HG02798 (cell line): ENCODE results near the gene OBSCN.

ENCODE experiments used
- ATAC-seq: cut with Tn5 transposase; IDR thresholded peaks from one replicate; pipeline ENCODE4 v1.9.1; 2021; ENCODE audit warnings: mild to moderate bottlenecking; ENCODE audit not compliant: unreplicated experiment, poor library complexity

OBSCN gene

DNA sequence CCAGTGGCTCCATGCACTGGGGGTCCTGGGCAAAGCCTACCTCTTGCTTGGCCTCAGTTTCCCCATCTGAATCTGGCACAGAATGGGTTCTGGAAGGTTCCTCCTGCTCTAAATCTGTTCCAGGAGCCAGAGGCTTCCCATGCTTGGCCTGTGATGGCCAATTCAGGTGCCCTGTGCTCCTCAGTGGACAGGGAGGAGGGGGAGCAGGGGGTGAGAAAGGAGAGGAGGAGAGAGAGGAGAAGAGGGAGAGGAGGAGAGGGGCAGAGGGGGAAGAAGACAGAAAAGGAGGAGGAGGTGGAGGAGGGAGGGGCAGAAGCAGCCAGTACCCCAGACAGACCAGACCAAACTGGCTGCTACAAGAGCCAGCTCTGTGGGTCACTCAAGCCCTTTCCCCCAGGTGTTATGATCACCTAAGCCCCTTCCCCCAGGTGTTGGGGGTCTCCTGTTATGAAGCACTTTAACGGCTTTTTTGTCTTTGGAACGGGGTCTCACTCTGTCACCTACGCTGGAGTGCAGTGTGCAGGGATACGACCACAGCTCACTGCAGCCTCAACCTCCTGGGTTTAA, 155.1 kb downstream of the OBSCN start:
- ATAC-seq = no peak

DNA sequence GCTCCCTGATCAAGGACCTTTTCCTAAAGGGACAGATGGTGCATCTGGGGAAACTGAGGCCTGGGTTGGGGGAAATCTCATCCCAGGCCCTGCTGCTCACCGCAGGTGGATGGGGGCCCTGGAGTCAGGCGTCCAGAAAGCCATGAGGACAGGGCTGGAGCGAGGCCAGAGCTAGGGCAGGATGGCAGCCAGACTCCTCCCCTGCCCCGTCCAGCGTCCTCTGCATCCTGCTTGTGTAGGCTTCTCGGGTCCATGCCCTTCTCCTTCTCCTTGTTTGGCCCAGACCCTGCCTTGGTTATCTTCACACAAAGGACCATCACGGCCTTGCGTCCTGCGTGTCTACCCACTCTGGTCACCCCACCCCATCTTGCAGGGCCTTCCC, 155.8 kb downstream of the OBSCN start:
- ATAC-seq = no peak

DNA sequence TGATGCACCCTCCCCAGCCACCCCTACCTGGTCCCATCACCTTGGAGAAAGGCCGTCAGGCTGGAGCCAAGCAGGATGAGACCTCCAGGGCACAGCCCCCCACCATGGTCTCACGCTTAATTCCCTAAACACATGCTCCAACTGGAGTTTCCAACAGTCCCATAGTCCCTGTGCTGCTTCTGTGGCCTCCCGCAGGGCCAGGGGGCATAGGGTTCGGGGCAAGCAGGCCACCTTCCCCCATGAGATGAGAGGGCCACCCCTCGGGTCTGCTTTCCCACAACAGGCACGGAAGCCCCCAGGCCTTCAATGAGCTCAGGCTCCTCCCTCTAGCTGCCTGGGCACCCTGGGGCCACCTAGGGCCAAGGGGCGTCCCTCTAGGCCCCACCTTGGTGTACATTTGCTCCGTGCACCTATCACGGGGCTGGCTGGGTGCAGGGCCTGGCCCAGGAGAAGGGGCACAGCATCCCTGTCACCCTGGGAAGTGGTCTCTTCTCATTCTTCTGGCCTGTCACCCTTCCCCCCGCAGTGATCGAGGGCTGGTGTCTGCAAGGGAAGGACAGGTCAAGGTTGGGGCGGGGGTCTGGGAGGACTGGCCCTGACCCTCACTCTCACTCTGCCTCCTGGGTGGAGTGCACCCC, 156.3 kb downstream of the OBSCN start:
- ATAC-seq = no peak

DNA sequence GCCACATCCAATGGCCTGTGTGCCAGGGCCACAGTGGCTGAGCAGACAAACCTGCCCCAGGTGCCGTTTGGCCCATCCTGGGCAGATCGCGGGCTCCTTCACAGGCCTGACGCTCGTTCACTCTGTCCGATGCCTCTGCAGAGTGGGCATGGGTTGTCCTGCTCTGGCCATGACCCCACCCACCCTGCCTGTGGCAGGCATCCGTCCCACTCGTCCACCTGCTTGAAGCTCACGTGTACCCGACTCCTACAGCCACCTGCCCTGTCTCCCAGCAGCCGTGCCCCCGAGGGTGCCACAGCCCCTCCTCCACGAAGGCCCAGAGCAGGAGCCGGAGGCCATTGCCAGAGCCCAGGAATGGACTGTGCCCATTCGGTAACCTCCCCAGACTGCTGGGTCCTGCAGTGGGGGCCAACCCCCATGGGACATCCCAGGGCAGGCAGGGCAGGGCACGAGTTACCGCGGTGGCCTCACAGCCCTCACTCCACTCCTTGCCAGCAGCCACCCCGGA, 156.9 kb downstream of the OBSCN start:
- no peak for ATAC-seq

DNA sequence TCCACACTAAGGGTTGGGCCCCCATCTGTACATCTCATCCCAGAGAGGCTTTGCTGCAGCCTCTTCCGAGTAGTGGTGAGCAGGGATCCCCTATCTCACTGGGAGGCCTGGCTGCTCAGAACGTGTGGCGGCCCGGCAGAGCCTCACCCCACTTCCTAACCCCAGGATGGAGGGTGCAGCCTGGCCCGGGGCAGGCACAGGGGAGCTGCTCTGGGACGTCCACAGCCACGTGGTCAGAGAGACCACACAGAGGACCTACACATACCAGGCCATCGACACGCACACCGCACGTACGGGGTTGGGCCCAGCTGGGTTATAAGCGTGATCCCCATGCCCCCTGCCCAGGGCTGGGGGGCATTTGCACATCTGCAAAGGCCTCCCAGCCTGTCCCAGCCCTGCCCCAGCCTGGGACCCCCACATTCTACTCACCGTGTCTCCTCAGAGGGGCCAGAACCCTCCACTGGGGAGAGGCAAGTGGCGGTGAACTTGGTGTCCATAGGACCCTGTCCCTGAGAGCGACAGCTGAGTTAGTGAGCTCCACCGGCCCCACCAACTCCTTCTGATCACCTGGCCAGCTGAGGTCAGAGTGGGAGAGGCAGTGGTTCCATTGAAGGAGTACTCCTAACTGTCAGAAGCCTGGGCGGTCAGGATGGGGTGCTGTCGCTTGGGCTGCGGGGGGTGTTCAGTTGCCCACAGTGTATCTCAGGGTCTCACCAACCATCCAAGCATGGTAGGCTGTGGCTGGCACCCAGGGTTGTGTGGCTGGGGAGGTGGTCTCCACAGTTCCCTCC, 157.6 kb downstream of the OBSCN start:
- ATAC-seq = no peak

DNA sequence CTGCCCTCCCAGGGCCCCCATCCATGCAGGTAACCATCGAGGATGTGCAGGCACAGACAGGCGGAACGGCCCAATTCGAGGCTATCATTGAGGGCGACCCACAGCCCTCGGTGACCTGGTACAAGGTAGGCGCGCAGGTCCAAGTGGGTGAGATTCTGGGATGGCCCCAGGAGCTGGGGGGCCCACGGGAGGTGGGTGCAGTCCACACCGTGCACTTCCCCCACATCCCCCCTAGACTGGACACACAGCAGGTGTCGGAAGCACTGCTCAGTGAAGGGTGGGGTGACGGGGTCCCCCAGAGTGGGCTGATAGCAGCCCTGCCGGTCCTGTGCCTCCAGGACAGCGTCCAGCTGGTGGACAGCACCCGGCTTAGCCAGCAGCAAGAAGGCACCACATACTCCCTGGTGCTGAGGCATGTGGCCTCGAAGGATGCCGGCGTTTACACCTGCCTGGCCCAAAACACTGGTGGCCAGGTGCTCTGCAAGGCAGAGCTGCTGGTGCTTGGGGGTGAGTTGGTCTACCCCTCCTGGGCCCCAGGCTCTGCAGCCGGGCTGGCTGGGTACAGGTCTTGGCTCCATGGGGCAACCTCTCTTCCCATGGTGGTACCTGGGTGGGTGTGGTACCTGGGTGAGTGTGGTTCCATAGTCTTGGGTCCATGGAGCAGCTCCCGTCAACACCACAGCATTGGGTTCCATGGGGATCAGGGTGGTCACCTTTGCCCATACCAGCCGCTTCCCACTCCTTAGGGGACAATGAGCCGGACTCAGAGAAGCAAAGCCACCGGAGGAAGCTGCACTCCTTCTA, 158.4 kb downstream of the OBSCN start:
- no peak for ATAC-seq

DNA sequence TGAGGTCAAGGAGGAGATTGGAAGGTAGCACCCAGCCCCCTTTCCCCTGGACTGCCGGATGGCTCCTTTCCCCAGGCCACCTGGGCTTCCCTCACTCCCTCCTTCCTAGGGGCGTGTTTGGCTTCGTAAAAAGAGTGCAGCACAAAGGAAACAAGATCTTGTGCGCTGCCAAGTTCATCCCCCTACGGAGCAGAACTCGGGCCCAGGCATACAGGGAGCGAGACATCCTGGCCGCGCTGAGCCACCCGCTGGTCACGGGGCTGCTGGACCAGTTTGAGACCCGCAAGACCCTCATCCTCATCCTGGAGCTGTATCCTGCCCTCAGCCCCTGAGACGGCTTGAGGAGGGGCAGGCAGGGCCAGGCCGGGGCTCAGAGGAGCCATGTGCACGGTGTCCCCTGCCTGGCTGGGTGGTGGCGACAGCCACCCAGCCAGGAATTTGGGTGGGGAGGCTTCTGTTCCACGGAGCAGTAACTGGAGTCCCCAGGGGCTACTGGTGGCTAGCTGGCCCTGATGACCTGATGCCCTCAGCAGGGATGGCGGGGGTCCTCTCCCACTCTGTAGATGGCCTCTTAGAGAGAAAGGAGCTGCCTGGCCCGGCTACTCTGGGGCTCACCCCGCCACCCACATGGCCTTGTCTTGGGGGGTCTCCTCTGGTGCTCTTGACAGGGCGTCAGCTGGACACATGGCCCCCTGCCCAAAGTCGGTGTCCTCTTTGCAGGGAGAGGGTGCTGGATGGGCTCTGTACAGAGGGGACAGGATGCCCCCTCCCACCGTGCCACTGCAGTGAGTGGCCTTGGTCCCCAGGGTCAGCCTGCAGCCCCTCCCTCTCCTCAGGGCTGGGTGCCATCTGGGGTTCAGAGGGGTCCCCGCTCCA, 159.3 kb downstream of the OBSCN start:
- no peak for ATAC-seq

DNA sequence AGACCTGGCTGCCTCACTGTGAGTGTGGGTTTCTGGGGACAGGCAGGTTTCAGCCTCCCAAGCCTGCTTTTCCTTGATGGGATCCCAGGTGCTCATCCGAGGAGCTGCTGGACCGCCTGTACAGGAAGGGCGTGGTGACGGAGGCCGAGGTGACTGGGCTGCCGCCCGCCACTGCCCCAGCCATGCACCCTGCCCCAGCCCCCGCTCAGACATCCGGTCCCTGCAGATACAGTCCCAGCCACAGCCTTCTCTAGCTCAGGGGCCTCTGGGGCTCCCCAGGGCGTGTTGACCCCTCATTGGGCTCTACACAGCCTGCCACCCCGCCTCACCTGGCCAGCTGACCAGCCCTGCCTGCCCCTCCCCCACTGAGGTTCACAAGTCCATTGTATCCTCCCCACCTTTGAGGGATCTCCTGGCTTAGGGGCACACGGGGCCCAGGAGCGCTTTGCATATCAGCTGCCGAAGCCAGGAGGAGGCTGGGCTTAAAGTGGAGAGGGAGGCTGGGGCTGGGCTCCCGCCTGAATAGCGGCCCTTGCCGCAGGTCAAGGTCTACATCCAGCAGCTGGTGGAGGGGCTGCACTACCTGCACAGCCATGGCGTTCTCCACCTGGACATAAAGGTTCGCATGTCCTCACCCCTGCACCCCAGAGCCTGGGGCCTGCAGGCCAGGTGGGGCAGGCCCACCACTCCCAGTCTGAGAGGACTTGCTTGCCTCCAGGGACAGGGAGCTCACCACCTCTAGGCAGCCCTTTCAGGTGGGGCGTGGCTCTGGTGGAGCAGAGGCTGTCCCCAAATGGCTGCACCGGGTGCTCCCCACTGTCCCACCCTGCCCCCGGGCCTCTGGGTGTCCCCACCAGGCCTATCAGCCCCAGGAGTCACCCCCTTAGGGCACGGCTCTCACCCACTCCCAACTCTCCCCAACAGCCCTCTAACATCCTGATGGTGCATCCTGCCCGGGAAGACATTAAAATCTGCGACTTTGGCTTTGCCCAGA, 160.3 kb downstream of the OBSCN start:
- no peak for ATAC-seq

DNA sequence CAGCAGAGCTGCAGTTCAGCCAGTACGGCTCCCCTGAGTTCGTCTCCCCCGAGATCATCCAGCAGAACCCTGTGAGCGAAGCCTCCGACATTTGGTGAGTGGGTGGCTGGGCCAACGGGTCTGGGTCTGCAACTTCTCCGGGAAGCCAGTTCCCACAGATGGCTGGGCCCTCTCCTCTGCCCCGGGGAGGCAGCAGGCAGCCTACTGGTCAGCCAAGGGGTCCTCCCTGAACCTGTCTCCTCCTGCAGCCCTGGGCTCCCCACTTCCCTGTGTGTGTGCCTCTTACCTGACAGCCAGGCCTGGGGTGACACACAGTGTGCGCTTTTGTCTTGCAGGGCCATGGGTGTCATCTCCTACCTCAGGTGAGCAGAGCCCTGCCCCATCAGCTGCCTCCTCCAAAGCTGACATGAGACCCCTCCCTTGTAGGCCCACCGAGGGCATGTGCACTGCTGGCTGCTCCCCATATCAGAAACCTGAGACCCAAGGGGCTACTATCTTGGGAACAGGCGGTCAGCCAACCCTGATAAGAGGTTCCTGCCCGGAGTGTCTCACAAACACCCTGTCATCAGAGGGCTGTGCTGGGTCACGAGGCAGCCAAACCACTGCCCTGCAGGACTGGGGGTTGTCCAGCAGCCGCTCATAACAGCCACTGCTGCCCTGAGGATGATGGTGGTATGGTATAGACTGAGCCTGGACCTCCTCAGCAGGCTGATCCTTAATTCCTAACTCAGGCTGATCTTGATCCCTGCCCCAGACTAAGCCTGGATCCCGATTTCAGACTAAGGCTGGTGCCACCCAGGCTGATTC, 161.2 kb downstream of the OBSCN start:
- ATAC-seq = no peak

DNA sequence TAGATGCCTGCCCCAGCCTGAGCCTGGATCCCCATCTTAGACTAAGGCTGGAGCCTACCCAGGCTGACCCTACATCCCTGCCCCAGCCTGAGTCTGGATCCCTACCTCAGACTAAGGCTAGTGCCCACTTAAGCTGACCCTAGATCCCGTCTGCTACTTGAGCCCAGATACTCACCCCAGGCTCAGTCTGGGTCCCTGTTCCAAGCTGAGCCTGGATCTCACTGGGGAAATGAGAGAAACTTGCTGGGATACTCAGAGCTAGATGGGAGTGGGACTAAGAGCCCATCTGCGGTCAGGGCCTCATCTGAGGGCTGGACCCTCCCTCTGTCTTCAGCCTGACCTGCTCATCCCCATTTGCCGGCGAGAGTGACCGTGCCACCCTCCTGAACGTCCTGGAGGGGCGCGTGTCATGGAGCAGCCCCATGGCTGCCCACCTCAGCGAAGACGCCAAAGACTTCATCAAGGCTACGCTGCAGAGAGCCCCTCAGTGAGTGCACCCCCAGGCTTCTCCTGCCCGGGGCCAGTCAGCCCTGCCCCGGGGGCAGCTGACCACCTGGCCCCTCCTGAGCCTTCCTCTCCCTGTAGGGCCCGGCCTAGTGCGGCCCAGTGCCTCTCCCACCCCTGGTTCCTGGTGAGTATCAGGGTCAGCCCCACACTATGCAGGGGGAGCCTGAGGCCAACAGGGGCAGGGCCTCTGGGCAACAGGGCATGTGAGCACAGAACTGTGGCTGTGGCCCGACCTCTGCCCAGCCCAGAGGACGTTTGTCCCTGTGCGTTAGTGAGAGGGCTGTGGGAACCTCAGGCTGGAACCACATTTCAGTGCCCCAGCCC, 162.0 kb downstream of the OBSCN start:
- ATAC-seq = no peak

DNA sequence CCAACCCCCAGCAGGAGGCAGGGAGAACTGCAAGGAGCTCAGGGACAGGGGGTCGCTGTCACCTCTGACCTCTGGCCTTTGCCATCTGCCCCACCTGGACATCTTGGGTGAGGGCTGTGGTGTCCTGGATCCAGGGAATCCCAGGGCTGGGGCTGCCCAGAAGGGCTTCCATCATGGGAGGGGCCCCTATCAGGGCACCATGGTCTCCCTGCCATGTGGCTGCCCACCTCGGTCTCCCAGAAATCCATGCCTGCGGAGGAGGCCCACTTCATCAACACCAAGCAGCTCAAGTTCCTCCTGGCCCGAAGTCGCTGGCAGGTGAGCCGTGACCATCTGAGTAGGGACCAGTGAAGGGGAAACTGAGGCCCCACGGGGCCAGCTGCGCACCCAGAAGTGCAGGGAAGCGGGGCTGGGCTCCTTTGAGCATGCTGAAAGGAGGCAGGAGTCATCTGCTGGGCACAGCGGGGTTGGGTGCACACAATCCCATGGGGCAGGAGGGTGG, 162.6 kb downstream of the OBSCN start:
- ATAC-seq = no peak

DNA sequence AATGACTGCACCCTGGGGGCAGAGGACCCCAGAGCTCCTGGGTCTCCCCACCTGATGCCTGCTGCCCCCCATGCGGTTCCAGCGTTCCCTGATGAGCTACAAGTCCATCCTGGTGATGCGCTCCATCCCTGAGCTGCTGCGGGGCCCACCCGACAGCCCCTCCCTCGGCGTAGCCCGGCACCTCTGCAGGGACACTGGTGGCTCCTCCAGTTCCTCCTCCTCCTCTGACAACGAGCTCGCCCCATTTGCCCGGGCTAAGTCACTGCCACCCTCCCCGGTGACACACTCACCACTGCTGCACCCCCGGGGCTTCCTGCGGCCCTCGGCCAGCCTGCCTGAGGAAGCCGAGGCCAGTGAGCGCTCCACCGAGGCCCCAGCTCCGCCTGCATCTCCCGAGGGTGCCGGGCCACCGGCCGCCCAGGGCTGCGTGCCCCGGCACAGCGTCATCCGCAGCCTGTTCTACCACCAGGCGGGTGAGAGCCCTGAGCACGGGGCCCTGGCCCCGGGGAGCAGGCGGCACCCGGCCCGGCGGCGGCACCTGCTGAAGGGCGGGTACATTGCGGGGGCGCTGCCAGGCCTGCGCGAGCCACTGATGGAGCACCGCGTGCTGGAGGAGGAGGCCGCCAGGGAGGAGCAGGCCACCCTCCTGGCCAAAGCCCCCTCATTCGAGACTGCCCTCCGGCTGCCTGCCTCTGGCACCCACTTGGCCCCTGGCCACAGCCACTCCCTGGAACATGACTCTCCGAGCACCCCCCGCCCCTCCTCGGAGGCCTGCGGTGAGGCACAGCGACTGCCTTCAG, 163.3 kb downstream of the OBSCN start:
- no peak for ATAC-seq

DNA sequence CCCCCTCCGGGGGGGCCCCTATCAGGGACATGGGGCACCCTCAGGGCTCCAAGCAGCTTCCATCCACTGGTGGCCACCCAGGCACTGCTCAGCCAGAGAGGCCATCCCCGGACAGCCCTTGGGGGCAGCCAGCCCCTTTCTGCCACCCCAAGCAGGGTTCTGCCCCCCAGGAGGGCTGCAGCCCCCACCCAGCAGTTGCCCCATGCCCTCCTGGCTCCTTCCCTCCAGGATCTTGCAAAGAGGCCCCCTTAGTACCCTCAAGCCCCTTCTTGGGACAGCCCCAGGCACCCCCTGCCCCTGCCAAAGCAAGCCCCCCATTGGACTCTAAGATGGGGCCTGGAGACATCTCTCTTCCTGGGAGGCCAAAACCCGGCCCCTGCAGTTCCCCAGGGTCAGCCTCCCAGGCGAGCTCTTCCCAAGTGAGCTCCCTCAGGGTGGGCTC, 163.9 kb downstream of the OBSCN start:
- no peak for ATAC-seq

DNA sequence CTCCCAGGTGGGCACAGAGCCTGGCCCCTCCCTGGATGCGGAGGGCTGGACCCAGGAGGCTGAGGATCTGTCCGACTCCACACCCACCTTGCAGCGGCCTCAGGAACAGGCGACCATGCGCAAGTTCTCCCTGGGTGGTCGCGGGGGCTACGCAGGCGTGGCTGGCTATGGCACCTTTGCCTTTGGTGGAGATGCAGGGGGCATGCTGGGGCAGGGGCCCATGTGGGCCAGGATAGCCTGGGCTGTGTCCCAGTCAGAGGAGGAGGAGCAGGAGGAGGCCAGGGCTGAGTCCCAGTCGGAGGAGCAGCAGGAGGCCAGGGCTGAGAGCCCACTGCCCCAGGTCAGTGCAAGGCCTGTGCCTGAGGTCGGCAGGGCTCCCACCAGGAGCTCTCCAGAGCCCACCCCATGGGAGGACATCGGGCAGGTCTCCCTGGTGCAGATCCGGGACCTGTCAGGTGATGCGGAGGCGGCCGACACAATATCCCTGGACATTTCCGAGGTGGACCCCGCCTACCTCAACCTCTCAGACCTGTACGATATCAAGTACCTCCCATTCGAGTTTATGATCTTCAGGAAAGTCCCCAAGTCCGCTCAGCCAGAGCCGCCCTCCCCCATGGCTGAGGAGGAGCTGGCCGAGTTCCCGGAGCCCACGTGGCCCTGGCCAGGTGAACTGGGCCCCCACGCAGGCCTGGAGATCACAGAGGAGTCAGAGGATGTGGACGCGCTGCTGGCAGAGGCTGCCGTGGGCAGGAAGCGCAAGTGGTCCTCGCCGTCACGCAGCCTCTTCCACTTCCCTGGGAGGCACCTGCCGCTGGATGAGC, 164.5 kb downstream of the OBSCN start:
- no peak for ATAC-seq

DNA sequence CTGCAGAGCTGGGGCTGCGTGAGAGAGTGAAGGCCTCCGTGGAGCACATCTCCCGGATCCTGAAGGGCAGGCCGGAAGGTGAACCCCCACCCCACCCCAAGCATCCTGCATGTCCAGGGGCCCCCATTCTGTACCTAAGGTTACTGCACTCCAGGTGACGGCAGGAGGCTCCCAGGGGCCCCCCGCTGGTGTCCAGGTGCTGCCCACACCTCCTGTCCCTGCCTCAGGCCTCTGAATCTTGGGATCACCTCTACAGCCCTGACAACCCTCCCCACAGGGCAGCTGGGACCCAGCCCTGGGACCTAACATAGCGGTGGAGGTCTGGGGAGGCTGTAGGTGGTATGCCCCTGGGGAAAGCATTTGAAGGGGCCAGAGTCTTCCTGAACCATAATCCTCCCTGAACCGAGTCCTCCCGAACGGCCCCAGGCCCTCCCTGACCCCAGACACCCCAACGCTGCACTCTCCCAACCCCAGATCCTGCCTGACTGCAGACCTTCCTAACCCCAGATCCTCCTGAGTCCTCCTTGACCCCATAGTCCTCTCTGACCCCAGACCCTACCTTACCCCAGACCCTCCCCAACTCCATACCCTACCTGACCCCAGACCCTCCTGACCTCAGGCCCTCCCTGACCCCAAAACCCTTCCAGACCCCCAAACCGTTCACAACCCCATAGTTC, 165.3 kb downstream of the OBSCN start:
- no peak for ATAC-seq
